ENCODE data around the gene TANGO6. TPM values are rescaled to one million over a fixed set of nuclear protein-coding genes. Genes with fewer than 3 reads are reported as not detected.

TANGO6 gene
- total RNA-seq, 2 donors from 2014 or later: 9.6 to 15.3 TPM

DNA sequence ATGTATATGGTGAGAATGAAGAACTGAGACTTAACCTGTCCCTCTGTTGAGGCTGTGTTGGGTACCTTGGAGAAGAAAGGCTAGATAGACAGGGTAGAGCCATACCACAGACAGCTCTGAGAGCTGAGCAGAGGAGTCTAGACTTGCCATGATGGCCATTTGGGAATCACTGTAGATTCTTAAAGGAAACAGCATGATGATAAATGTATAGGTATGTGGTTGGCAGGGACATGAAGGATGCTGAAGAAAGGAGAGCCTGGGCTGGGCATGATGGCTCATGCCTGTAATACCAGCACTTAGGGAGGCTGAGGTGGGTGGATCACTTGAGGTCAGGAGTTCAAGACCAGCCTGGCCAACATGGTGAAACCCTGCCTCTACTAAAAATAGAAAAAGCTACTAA is 147.7 kb downstream of the TANGO6 start:
- peaks cover 43% of the 10 kb centered on the region for H3K4me1 Mint-ChIP-seq
- no peak overlapping the region for H3K9ac ChIP-seq (ENCODE audit: extremely low read depth, low read length, poor library complexity, severe bottlenecking)
- H3K27me3 Mint-ChIP-seq (ENCODE audit: insufficient read depth): no peaks in the 10 kb centered on the region
- H3K4me3 Mint-ChIP-seq: no peak overlapping the region
- H3K36me3 Mint-ChIP-seq (ENCODE audit: low read depth): no peaks in the 10 kb centered on the region
- H3K9me3 ChIP-seq (ENCODE audit: control insufficient read depth, low read length): no peaks in the 10 kb centered on the region
- no peak for TF ChIP-seq CTCF (conservative IDR thresholded peaks at IDR 0.05)
- no peak for DNase-seq
- H3K4me1 ChIP-seq (ENCODE audit: control insufficient read depth, insufficient read depth, low read length): peaks cover 14% of the 10 kb centered on the region
- no peak overlapping the region for H3K4me3 ChIP-seq (ENCODE audit: low read length)
- H3K36me3 ChIP-seq (ENCODE audit: control insufficient read depth, insufficient read depth, low read length): no peaks in the 10 kb centered on the region
- H3K27me3 ChIP-seq (ENCODE audit: control insufficient read depth, insufficient read depth, low read length, poor library complexity, severe bottlenecking): no peaks in the 10 kb centered on the region
- no peak overlapping the region for H3K27ac ChIP-seq (ENCODE audit: low read depth, low read length)
- no peaks in the 10 kb centered on the region for H3K9me3 Mint-ChIP-seq
- H3K27ac Mint-ChIP-seq: no peak overlapping the region

DNA sequence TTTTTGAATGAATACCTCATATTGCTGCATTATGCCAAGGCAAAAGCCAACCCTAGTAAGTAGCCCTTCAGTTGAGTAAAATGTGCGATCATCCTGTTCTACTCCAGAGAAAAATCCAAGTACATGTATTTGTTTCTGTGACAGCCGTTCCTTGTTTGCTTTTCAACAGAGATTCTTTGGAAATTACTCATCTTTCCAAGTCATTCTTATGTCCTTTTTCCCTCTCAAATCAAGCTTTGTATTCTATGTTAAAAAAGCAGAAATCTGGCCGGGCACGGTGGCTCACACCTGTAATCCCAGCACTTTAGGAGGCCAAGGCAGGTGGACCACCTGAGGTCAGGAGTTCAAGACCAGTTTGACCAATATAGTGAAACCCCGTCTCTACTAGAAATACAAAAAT is 149.2 kb downstream of the TANGO6 start:
- Histone ChIP-seq H3K27ac (ENCODE audit: low read depth, low read length) (no peak overlapping the region), H3K4me3 (ENCODE audit: low read length) (no peak overlapping the region), H3K9me3 (ENCODE audit: control insufficient read depth, low read length) (peaks cover 2% of the 10 kb centered on the region), H3K9ac (ENCODE audit: extremely low read depth, low read length, poor library complexity, severe bottlenecking) (no peak overlapping the region), H3K36me3 (ENCODE audit: control insufficient read depth, insufficient read depth, low read length) (no peaks in the 10 kb centered on the region), H3K4me1 (ENCODE audit: control insufficient read depth, insufficient read depth, low read length) (peaks cover 14% of the 10 kb centered on the region), H3K27me3 (ENCODE audit: control insufficient read depth, insufficient read depth, low read length, poor library complexity, severe bottlenecking) (no peaks in the 10 kb centered on the region)
- WGBS, 2 experiments (ENCODE audit: insufficient coverage in 1 of 2, insufficient read length in 1 of 2): 71 to 92% methylated on average over 4 to 5 of the region's 5 CpGs
- no peak overlapping the region for H3K4me3 Mint-ChIP-seq
- TF ChIP-seq CTCF (conservative IDR thresholded peaks at IDR 0.05): no peak
- H3K36me3 Mint-ChIP-seq (ENCODE audit: low read depth): no peaks in the 10 kb centered on the region
- H3K27me3 Mint-ChIP-seq (ENCODE audit: insufficient read depth): no peaks in the 10 kb centered on the region
- no peak overlapping the region for H3K27ac Mint-ChIP-seq
- no peaks in the 10 kb centered on the region for H3K9me3 Mint-ChIP-seq
- DNase-seq: no peak
- peaks cover 56% of the 10 kb centered on the region for H3K4me1 Mint-ChIP-seq

DNA sequence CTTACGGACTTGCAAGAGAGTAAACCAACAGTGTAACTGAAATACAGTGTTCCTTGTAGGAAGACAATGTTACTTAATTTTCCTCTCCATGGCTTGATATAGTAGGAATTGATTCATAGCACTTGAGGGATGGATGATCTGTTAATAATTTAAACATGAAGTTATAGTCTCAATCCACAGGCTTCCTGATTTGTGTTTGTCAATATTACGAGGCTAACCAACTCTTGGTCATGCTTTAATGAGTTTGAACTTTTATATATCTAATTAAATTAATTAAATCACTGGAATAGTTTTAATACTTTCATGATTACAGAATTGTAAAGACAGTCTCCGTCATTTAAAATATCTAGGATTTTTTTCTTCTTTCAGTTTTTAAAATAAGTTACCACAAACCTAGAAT is 150.1 kb downstream of the TANGO6 start:
- no peak overlapping the region for H3K9ac ChIP-seq (ENCODE audit: extremely low read depth, low read length, poor library complexity, severe bottlenecking)
- no peaks in the 10 kb centered on the region for H3K36me3 ChIP-seq (ENCODE audit: control insufficient read depth, insufficient read depth, low read length)
- peaks cover 52% of the 10 kb centered on the region for H3K4me1 Mint-ChIP-seq
- no peaks in the 10 kb centered on the region for H3K27me3 Mint-ChIP-seq (ENCODE audit: insufficient read depth)
- whole genome bisulfite sequencing, 2 experiments (ENCODE audit: insufficient coverage in 1 of 2, insufficient read length in 1 of 2): 91 to 100% methylated on average over 2 of the region's 3 CpGs
- no peak for TF ChIP-seq CTCF (conservative IDR thresholded peaks at IDR 0.05)
- H3K27ac Mint-ChIP-seq: peak overlapping the region; percentile 26
- H3K4me1 ChIP-seq (ENCODE audit: control insufficient read depth, insufficient read depth, low read length): peaks cover 14% of the 10 kb centered on the region
- H3K4me3 ChIP-seq (ENCODE audit: low read length): peak overlapping the region; percentile 21
- peaks cover 3% of the 10 kb centered on the region for H3K36me3 Mint-ChIP-seq (ENCODE audit: low read depth)
- H3K27me3 ChIP-seq (ENCODE audit: control insufficient read depth, insufficient read depth, low read length, poor library complexity, severe bottlenecking): no peaks in the 10 kb centered on the region
- H3K9me3 Mint-ChIP-seq: peaks cover 4% of the 10 kb centered on the region
- H3K27ac ChIP-seq (ENCODE audit: low read depth, low read length): no peak overlapping the region
- H3K4me3 Mint-ChIP-seq: peak overlapping the region; percentile 7
- H3K9me3 ChIP-seq (ENCODE audit: control insufficient read depth, low read length): peaks cover 11% of the 10 kb centered on the region
- DNase-seq: no peak
